ENCODE data around the gene SEMA4G. TPM values are rescaled to one million over a fixed set of nuclear protein-coding genes. Genes with fewer than 3 reads are reported as not detected.

Gene SEMA4G
- total and polyA plus RNA-seq, 2 of the 13 experiments (the other 11 are each of a cell fraction or from before 2014, with no cell fraction given) = 46.2 to 207 TPM

- no peak for TF ChIP-seq FOXP4 (CRISPR knock-in tag; IDR thresholded peaks at IDR 0.05)
- no peak for TF ChIP-seq ZBTB33 (CRISPR knock-in tag; IDR thresholded peaks at IDR 0.05)
- TF ChIP-seq TOE1 (CRISPR knock-in tag; IDR thresholded peaks at IDR 0.05) = no peak
- no peak for TF ChIP-seq RCOR2 (CRISPR knock-in tag; IDR thresholded peaks at IDR 0.05)
- TF ChIP-seq ZNF224 (CRISPR knock-in tag; IDR thresholded peaks at IDR 0.05) = no peak
- TF ChIP-seq ZFAT (CRISPR knock-in tag; conservative IDR thresholded peaks at IDR 0.05) = no peak
- TF ChIP-seq FOXA3 (CRISPR knock-in tag; IDR thresholded peaks at IDR 0.05) = 0 out of 2 replicates have a peak, but pooled peaks have one; percentile 26
- TF ChIP-seq MYC (CRISPR knock-in tag; IDR thresholded peaks at IDR 0.05; ENCODE audit: borderline replicate concordance) = 0 out of 2 replicates have a peak, but pooled peaks have one; percentile 24
- no peak for TF ChIP-seq ADNP (CRISPR knock-in tag; IDR thresholded peaks at IDR 0.05)
- TF ChIP-seq ZNF326 (CRISPR knock-in tag; IDR thresholded peaks at IDR 0.05; ENCODE audit: borderline replicate concordance) = no peak
- 0 out of 2 replicates have a peak, but pooled peaks have one; percentile 8 for TF ChIP-seq FOSL2 (CRISPR knock-in tag; IDR thresholded peaks at IDR 0.05)
- no peak for TF ChIP-seq ZMYM4 (CRISPR knock-in tag; IDR thresholded peaks at IDR 0.05)
- no peak for TF ChIP-seq ZNF138 (CRISPR knock-in tag; IDR thresholded peaks at IDR 0.05; ENCODE audit: low read depth)
- TF ChIP-seq ZNF7 (CRISPR knock-in tag; IDR thresholded peaks at IDR 0.05) = no peak
- no peak for TF ChIP-seq ZFP41 (CRISPR knock-in tag; IDR thresholded peaks at IDR 0.05; ENCODE audit: borderline replicate concordance)
- peak; percentile 51; the same call in 1 of the 2 replicates for TF ChIP-seq ZBTB25 (CRISPR knock-in tag; IDR thresholded peaks at IDR 0.05)
- no peak for TF ChIP-seq MAFF (IDR thresholded peaks at IDR 0.05; ENCODE audit: low read depth, low read length)
- TF ChIP-seq ARID5B (CRISPR knock-in tag; IDR thresholded peaks at IDR 0.05) = no peak
- TF ChIP-seq HOMEZ (CRISPR knock-in tag; IDR thresholded peaks at IDR 0.05; ENCODE audit: low read depth) = 0 out of 2 replicates have a peak, but pooled peaks have one; percentile 27
- no peak for TF ChIP-seq ZNF605 (CRISPR knock-in tag; IDR thresholded peaks at IDR 0.05)
- 0 out of 2 replicates have a peak, but pooled peaks have one; percentile 24 for TF ChIP-seq KMT2A (CRISPR knock-in tag; IDR thresholded peaks at IDR 0.05)
- TF ChIP-seq SRSF1 (optimal IDR thresholded peaks at IDR 0.05; ENCODE audit: low read depth, low read length) = no peak
Measured at GRCh38 chr10:100985336-100985735, 16.0 kb downstream of the SEMA4G start (continued).
